ENCODE data around the gene SCAI. TPM values are rescaled to one million over a fixed set of nuclear protein-coding genes. Genes with fewer than 3 reads are reported as not detected.

SCAI gene
- total and polyA plus RNA-seq, 9 of the 15 experiments (the other 6 are each of a cell fraction or from before 2014, with no cell fraction given): 0.70 to 12.4 (median 4.2) TPM

DNA sequence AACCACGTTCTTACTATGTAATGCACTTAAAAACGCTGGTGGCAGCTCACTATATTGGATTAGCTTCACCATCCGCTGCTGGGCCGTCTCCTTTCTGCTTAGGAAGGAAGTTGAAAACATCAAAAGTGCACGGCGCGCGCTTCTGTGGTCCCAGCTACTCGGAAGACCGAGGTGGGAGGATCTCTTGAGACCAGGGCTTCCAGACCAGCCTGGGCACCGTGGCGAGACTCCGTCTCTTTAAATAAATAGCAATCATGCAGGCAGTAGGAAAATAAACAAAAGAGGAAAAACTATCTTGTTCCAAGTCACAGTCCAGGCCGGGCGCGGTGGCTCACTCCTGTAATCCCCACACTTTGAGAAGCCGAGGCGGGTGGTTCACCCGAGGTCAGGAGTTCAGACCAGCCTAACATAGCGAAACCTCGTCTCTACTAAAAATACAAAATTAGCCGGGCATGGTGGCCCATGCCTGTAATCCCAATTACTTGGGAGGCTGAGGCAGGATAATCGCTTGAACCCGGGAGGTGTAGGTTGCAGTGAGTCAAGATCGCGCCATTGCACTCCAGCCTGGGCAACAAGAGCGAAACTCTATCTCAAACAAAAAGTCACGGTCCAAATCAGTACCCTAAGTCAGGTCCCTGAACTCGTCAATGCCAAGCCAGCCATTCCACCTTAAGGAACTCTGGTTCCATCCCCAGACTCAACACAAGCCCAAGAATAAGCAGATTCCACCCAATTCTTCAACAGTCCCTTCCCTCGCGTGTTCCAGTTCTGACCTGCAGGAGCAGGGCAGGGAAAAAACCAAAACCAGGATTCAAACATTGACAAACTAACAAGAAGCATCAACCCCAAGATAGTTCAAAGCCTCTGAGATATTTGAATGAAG lies 201.4 kb downstream of the SCAI start (continued):
- no peak for TF ChIP-seq ZMIZ1 (IDR thresholded peaks at IDR 0.05; ENCODE audit: low read depth in 2 of 2, low read length in 2 of 2)
- TF ChIP-seq, protein P1, sequence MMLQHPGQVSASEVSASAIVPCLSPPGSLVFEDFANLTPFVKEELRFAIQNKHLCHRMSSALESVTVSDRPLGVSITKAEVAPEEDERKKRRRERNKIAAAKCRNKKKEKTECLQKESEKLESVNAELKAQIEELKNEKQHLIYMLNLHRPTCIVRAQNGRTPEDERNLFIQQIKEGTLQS (IDR thresholded peaks at IDR 0.05): no peak
- TF ChIP-seq, protein P1 (CRISPR knock-in tag; conservative IDR thresholded peaks at IDR 0.05): no peak
- peak in 1 of 2 experiments; percentile 58; a peak in 1 of 4 replicates for TF ChIP-seq ARNT (IDR thresholded peaks at IDR 0.05)
- no peak for TF ChIP-seq HMG20B (CRISPR knock-in tag; IDR thresholded peaks at IDR 0.05)
- no peak for TF ChIP-seq PHB2 (IDR thresholded peaks at IDR 0.05; ENCODE audit: low read depth)
- no peak for TF ChIP-seq ZNF785 (CRISPR knock-in tag; IDR thresholded peaks at IDR 0.05)
- no peak for TF ChIP-seq ZBTB17 (CRISPR knock-in tag; IDR thresholded peaks at IDR 0.05)
- no peak for TF ChIP-seq MCM3 (IDR thresholded peaks at IDR 0.05)
- no peak for TF ChIP-seq ZBTB26 (CRISPR knock-in tag; IDR thresholded peaks at IDR 0.05)
- no peak for TF ChIP-seq MAZ (CRISPR knock-in tag; conservative IDR thresholded peaks at IDR 0.05 in 1 of 2, IDR thresholded peaks at IDR 0.05 in 1 of 2)
- TF ChIP-seq, protein P2, sequence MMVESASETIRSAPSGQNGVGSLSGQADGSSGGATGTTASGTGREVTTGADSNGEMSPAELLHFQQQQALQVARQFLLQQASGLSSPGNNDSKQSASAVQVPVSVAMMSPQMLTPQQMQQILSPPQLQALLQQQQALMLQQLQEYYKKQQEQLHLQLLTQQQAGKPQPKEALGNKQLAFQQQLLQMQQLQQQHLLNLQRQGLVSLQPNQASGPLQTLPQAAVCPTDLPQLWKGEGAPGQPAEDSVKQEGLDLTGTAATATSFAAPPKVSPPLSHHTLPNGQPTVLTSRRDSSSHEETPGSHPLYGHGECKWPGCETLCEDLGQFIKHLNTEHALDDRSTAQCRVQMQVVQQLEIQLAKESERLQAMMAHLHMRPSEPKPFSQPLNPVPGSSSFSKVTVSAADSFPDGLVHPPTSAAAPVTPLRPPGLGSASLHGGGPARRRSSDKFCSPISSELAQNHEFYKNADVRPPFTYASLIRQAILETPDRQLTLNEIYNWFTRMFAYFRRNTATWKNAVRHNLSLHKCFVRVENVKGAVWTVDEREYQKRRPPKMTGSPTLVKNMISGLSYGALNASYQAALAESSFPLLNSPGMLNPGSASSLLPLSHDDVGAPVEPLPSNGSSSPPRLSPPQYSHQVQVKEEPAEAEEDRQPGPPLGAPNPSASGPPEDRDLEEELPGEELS (CRISPR knock-in tag; IDR thresholded peaks at IDR 0.05; ENCODE audit: borderline replicate concordance): no peak
- TF ChIP-seq, protein P3, sequence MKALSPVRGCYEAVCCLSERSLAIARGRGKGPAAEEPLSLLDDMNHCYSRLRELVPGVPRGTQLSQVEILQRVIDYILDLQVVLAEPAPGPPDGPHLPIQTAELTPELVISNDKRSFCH (CRISPR knock-in tag; IDR thresholded peaks at IDR 0.05): no peak
- TF ChIP-seq, protein P3 (tag; IDR thresholded peaks at IDR 0.05): no peak
- TF ChIP-seq ERF (CRISPR knock-in tag; IDR thresholded peaks at IDR 0.05): no peak

Measured in K562 (cell line).